HCT116 (cell line): ENCODE results near the gene AFDN. TPM values are rescaled to one million over a fixed set of nuclear protein-coding genes. Genes with fewer than 3 reads are reported as not detected.

Experiments used
- ATAC-seq: fragments of 200-7000 bp; cut with Tn5 transposase; 2 replicates; pipeline ENCODE4 v1.9.1; 2020; ENCODE audit warnings: mild to moderate bottlenecking, moderate library complexity
- BruUV-seq: library from RNA; stranded (reverse); fragments of 400-500 nt; replicated peaks from 2 replicates; lab custom pipeline; 2021; lab: Mats Ljungman, UMichigan
- CTCF ChIA-PET: fragments of 300-600 bp; sonication (Branson Sonifier 250); formaldehyde crosslinking; loops from one replicate; lab custom pipeline; 2021; ENCODE audit warnings: antibody characterized with exemption; lab: Charles Lee
- POLR2A ChIA-PET: fragments of 300-600, 350-600 bp; sonication (Branson Sonifier 250); formaldehyde crosslinking; loops from one replicate; lab custom pipeline; 2021; ENCODE audit warnings: antibody characterized with exemption; lab: Charles Lee
- RAD21 ChIA-PET, 2 experiments: fragments of 300-600 bp; sonication (Branson Sonifier 250); formaldehyde crosslinking; loops; one replicate each; lab custom pipeline; 2023; ENCODE audit warnings: low total read pairs in 2 of 2; ENCODE audit not compliant: uncharacterized antibody in 2 of 2, unreplicated experiment in 2 of 2, low non-redundant PET in 1 of 2; lab: Charles Lee
- DNase-seq: peaks from one replicate; pipeline ENCODE4 v3.0.0-alpha.2; 2010; ENCODE audit warnings: low read depth, low spot score
- H2AFZ ChIP-seq: fragments of 200-600 bp; shearing (Covaris generic), sonication (generic); 2 replicates; pipeline ENCODE4 v1.6.1; 2017; ENCODE audit warnings: low read depth, mixed run types, mixed read lengths, antibody characterized with exemption, low read length; ENCODE audit not compliant: poor library complexity, severe bottlenecking
- H3K27ac ChIP-seq: 2 replicates; pipeline ENCODE4 v1.5.1; 2012; ENCODE audit warnings: low read depth, low read length
- H3K27me3 ChIP-seq: fragments of 200-600 bp; sonication (generic); 2 replicates; pipeline ENCODE4 v1.6.1; 2016; ENCODE audit warnings: mixed run types, low read length, mixed read lengths; ENCODE audit not compliant: insufficient read depth
- H3K36me3 ChIP-seq, 2 experiments: fragments of 200-500 bp in 1 of 2; fragments of 200-600 bp in 1 of 2; sonication (Bioruptor generic) in 1 of 2; sonication (generic) in 1 of 2; 2 replicates each; pipeline versions ENCODE4 v1.5.1 to v1.6.1; 2014 to 2016; ENCODE audit warnings: low read length in 2 of 2, inconsistent platforms in 1 of 2, mixed read lengths in 1 of 2, mixed run types in 1 of 2; ENCODE audit not compliant: insufficient read depth in 2 of 2, control insufficient read depth in 1 of 2
- H3K4me1 ChIP-seq, 2 experiments: fragments of 200-600 bp in 1 of 2; sonication (generic) in 1 of 2; 2 replicates each; pipeline versions ENCODE4 v1.5.1 to v1.6.1; 2012 to 2017; ENCODE audit warnings: low read length in 2 of 2, inconsistent platforms in 1 of 2, mild to moderate bottlenecking in 1 of 2, mixed read lengths in 1 of 2, mixed run types in 1 of 2, moderate library complexity in 1 of 2; ENCODE audit not compliant: insufficient read depth in 2 of 2, control insufficient read depth in 1 of 2
- H3K4me2 ChIP-seq: fragments of 200-600 bp; sonication (generic); 2 replicates; pipeline ENCODE4 v1.6.1; 2017; ENCODE audit warnings: mixed run types, low read length, mixed read lengths
- H3K4me3 ChIP-seq, 2 experiments: fragments of 200-600 bp in 1 of 2; sonication (generic) in 1 of 2; replicated peaks in 1 of 2; 2 replicates each; pipeline ENCODE4 v1.5.1; 2011 to 2016; ENCODE audit warnings: low read length in 2 of 2, control low read depth in 1 of 2, low read depth in 1 of 2, mild to moderate bottlenecking in 1 of 2, mixed read lengths in 1 of 2, mixed run types in 1 of 2
- H3K79me2 ChIP-seq: fragments of 200-600 bp; sonication (generic); 2 replicates; pipeline ENCODE4 v1.6.1; 2017; ENCODE audit warnings: mild to moderate bottlenecking, mixed run types, low read length, moderate library complexity, mixed read lengths; ENCODE audit not compliant: insufficient read depth
- H3K9ac ChIP-seq: fragments of 200-600 bp; sonication (generic); 2 replicates; pipeline ENCODE4 v1.6.1; 2016; ENCODE audit warnings: low read length, mixed read lengths
- H3K9me2 ChIP-seq: fragments of 200-600 bp; sonication (generic), shearing (Covaris generic); 2 replicates; pipeline ENCODE4 v1.6.1; 2017; ENCODE audit warnings: mixed run types, mild to moderate bottlenecking, moderate library complexity; ENCODE audit not compliant: insufficient read depth
- H3K9me3 ChIP-seq, 2 experiments: fragments of 200-500 bp in 1 of 2; fragments of 200-600 bp in 1 of 2; sonication (Bioruptor generic) in 1 of 2; sonication (generic) in 1 of 2; 2 replicates each; pipeline ENCODE4 v1.6.1; 2014 to 2017; ENCODE audit warnings: low read length in 2 of 2, mixed read lengths in 2 of 2, inconsistent platforms in 1 of 2, low read depth in 1 of 2, mild to moderate bottlenecking in 1 of 2, mixed run types in 1 of 2, moderate library complexity in 1 of 2; ENCODE audit not compliant: control insufficient read depth in 1 of 2, insufficient read depth in 1 of 2
- H4K20me1 ChIP-seq: fragments of 200-600 bp; sonication (generic), shearing (Covaris generic); 2 replicates; pipeline ENCODE4 v1.6.1; 2017; ENCODE audit warnings: mixed run types, mild to moderate bottlenecking, moderate library complexity; ENCODE audit not compliant: insufficient read depth
- ELF1 ChIP-seq: IDR thresholded peaks from 2 replicates; pipeline ENCODE4 v1.6.1; 2012; ENCODE audit warnings: low read depth, borderline replicate concordance
- EZH2phosphoT487 ChIP-seq: fragments of 200-600 bp; IDR thresholded peaks from 2 replicates; pipeline ENCODE4 v1.6.1; 2018; ENCODE audit warnings: antibody characterized with exemption, borderline replicate concordance
- JUND ChIP-seq: IDR thresholded peaks from 2 replicates; pipeline ENCODE4 v1.6.1; 2012
- POLR2AphosphoS5 ChIP-seq: IDR thresholded peaks from 2 replicates; pipeline ENCODE4 v1.6.1; 2011; ENCODE audit warnings: mild to moderate bottlenecking, low read depth, low read length, moderate library complexity
- ZNF274 ChIP-seq: fragments of 200-500 bp; sonication (Bioruptor generic); IDR thresholded peaks from 2 replicates; pipeline ENCODE4 v1.6.1; 2014; ENCODE audit warnings: mild to moderate bottlenecking, low read depth, low read length, inconsistent platforms
- intact Hi-C: fragments of 100-400 bp; cut with micrococcal nuclease; formaldehyde crosslinking; loops from 2 replicates; pipeline ENCODE4 v1.10.0; 2022
- total RNA-seq: library from RNA; stranded (reverse); gene quantifications from one replicate; pipeline ENCODE4 v1.2.1, GENCODE V29; 2021; ENCODE audit not compliant: unreplicated experiment
- TF ChIP-seq, protein P1 (sequence below), 3 experiments: fragments of 200-600 bp in 1 of 3; sonication (generic) in 1 of 3; IDR thresholded peaks in 2 of 3; conservative IDR thresholded peaks in 1 of 3; 2 replicates each; pipeline ENCODE4 v1.5.1; 2012 to 2017; ENCODE audit warnings: low read depth in 2 of 3, low read length in 2 of 3, antibody characterized with exemption in 1 of 3, borderline replicate concordance in 1 of 3, control low read depth in 1 of 3, mild to moderate bottlenecking in 1 of 3, mixed read lengths in 1 of 3, mixed run types in 1 of 3, moderate library complexity in 1 of 3; ENCODE audit not compliant: insufficient read depth in 1 of 3

The AFDN gene
- total RNA-seq, 1 experiment from 2014 or later = 59.4 TPM

DNA sequence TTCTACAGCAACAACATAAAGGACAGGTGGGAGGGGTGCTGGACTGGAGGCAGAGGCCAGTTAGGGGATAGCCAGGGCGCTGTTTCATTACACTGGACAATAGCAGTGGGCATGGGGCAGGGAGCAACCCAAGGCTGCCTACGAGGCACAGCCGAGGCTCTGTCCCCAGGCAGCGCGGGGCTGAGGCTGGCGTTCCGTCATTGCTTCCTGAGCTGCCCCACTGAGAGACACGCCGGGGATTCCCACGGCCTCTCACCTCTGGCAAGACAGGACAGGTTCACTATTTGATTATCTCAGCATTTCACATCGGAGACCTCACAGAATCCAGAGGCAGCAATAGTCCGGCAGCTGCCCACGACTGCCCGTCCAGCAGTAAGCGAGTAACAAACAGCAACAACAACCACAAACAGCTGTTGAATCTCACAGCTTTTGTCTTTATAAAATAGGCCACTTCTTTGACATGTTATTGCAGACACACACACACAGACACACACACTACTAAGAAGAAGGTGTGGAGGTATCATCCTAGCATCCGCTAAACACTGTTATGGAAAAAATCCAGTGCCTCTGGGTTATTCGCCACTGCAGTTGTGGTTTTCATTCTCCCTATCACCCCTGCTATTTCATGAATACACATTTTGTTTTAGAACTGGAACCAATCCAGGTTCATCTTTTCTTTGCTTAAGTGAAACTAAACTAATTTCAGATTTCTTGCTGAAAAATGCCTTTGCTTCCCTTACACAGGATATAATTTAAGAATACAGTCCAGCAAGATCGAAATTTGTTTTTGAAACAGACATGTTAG, 190.2 kb downstream of the AFDN start:
- H3K36me3 ChIP-seq = no peaks in the 10 kb centered on the region
- no peak overlapping the region for H3K4me2 ChIP-seq
- BruUV-seq = no TSS peak
- no peaks in the 10 kb centered on the region for H3K9me2 ChIP-seq
- intact Hi-C loops = no loop called here
- RAD21 ChIA-PET = no interaction called here
- no peaks in the 10 kb centered on the region for H3K79me2 ChIP-seq
- no peaks in the 10 kb centered on the region for H3K4me1 ChIP-seq
- no peak overlapping the region for H3K9ac ChIP-seq
- TF ChIP-seq ZNF274 (no peak), POLR2AphosphoS5 (no peak)
- TF ChIP-seq, protein P1, sequence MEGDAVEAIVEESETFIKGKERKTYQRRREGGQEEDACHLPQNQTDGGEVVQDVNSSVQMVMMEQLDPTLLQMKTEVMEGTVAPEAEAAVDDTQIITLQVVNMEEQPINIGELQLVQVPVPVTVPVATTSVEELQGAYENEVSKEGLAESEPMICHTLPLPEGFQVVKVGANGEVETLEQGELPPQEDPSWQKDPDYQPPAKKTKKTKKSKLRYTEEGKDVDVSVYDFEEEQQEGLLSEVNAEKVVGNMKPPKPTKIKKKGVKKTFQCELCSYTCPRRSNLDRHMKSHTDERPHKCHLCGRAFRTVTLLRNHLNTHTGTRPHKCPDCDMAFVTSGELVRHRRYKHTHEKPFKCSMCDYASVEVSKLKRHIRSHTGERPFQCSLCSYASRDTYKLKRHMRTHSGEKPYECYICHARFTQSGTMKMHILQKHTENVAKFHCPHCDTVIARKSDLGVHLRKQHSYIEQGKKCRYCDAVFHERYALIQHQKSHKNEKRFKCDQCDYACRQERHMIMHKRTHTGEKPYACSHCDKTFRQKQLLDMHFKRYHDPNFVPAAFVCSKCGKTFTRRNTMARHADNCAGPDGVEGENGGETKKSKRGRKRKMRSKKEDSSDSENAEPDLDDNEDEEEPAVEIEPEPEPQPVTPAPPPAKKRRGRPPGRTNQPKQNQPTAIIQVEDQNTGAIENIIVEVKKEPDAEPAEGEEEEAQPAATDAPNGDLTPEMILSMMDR (IDR thresholded peaks at IDR 0.05 in 2 of 3, conservative IDR thresholded peaks at IDR 0.05 in 1 of 3; ENCODE audit: borderline replicate concordance in 1 of 3, insufficient read depth in 1 of 3, low read depth in 2 of 3, low read length in 2 of 3) = no peak
- no peak overlapping the region for H3K27ac ChIP-seq
- CTCF ChIA-PET = no interaction called here
- POLR2A ChIA-PET = no interaction called here
- H3K27me3 ChIP-seq = 0 out of 2 replicates have a peak, but pooled peaks cover 8% of the 10 kb centered on the region
- no peaks in the 10 kb centered on the region for H4K20me1 ChIP-seq
- DNase-seq (no peak), ATAC-seq (no peak)
- H3K4me3 ChIP-seq = no peak overlapping the region
- H3K9me3 ChIP-seq = peaks cover 0 to 7% of the 10 kb centered on the region in 2 experiments; a peak in 1 of 4 replicates
- no peak overlapping the region for H2AFZ ChIP-seq

- Histone ChIP-seq H3K4me3 (no peak overlapping the region), H3K9ac (no peak overlapping the region), H3K27ac (no peak overlapping the region), H4K20me1 (no peaks in the 10 kb centered on the region), H3K4me2 (no peak overlapping the region), H3K9me2 (no peaks in the 10 kb centered on the region), H2AFZ (no peak overlapping the region), H3K4me1 (no peaks in the 10 kb centered on the region), H3K36me3 (no peaks in the 10 kb centered on the region), H3K79me2 (no peaks in the 10 kb centered on the region)
- BruUV-seq = no TSS peak
- POLR2A ChIA-PET = no interaction called here
- RAD21 ChIA-PET = no interaction called here
- ATAC-seq = no peak
- CTCF ChIA-PET = no interaction called here
- intact Hi-C loops = no loop called here
- TF ChIP-seq ELF1 (no peak), JUND (no peak), EZH2phosphoT487 (no peak)
- TF ChIP-seq, all 23 proteins: peak for 0
- Histone ChIP-seq H3K9me3 (peaks cover 0 to under 1% of the 10 kb centered on the region in 2 experiments; a peak in 1 of 4 replicates), H3K27me3 (0 out of 2 replicates have a peak, but pooled peaks cover 8% of the 10 kb centered on the region)
- DNase-seq = no peak
Measured at GRCh38 chr6:168017629-168018028, 190.9 kb downstream of the AFDN start.
